Kidney (tissue), 14 donors: ENCODE measurements around the gene ISG15. TPM values are rescaled to one million over a fixed set of nuclear protein-coding genes. Genes with fewer than 3 reads are reported as not detected.
A peak's percentile ranks its signal among the peaks of the same experiment; 100 is the strongest.

Experiments used
- DNase-seq, 5 donors: peaks; one replicate each; pipeline ENCODE4 v3.0.0-alpha.2; 2013 to 2020
- FAIRE-seq: peaks from 2 replicates; lab custom pipeline; 2012; peaks lifted over from hg19 to GRCh38; lab: Jason Lieb, UNC
- H3K27ac ChIP-seq, 2 donors: one replicate each; pipeline ENCODE4 v1.7.0; 2013; ENCODE audit warnings: low read depth in 2 of 2, low read length in 2 of 2, inconsistent platforms in 1 of 2
- H3K27me3 ChIP-seq: one replicate; pipeline ENCODE4 v1.7.1; 2013; ENCODE audit warnings: low read length, inconsistent platforms; ENCODE audit not compliant: control insufficient read depth, insufficient read depth
- H3K36me3 ChIP-seq, 3 donors: one replicate each; pipeline versions ENCODE4 v1.7.0 to v1.7.1; 2013; ENCODE audit warnings: low read length in 3 of 3, control low read depth in 1 of 3, inconsistent platforms in 1 of 3; ENCODE audit not compliant: insufficient read depth in 3 of 3, control insufficient read depth in 2 of 3
- H3K4me1 ChIP-seq, 3 donors: one replicate each; pipeline versions ENCODE4 v1.7.0 to v1.7.1; 2013; ENCODE audit warnings: low read length in 3 of 3, inconsistent platforms in 1 of 3, low read depth in 1 of 3; ENCODE audit not compliant: control insufficient read depth in 2 of 3, insufficient read depth in 2 of 3
- H3K4me3 ChIP-seq, 3 donors: one replicate each; pipeline versions ENCODE4 v1.7.0 to v1.8.1; 2013; ENCODE audit warnings: low read length in 3 of 3, control low read depth in 1 of 3, inconsistent platforms in 1 of 3
- H3K9ac ChIP-seq, 3 donors: one replicate each; pipeline versions ENCODE4 v1.7.0 to v1.7.1; 2013; ENCODE audit warnings: low read length in 3 of 3, control low read depth in 1 of 3, inconsistent platforms in 1 of 3
- H3K9me3 ChIP-seq, 3 donors: one replicate each; pipeline versions ENCODE4 v1.7.0 to v1.7.1; 2013; ENCODE audit warnings: low read length in 3 of 3, control low read depth in 1 of 3, inconsistent platforms in 1 of 3; ENCODE audit not compliant: control insufficient read depth in 2 of 3, insufficient read depth in 1 of 3
- CTCF ChIP-seq: IDR thresholded peaks from 3 replicates; pipeline ENCODE4 v1.5.1; 2012; ENCODE audit warnings: mild to moderate bottlenecking, moderate library complexity, borderline replicate concordance; ENCODE audit not compliant: insufficient read depth; ENCODE audit errors: extremely low read depth
- intact Hi-C: fragments of 100-400 bp; cut with DNase I; formaldehyde crosslinking; loops from one replicate; pipeline ENCODE4 v1.11.1; 2022
- polyA plus RNA-seq: library from polyadenylated mRNA; stranded (reverse); fragments of 350-450 nt; fragmentation: Illumina TruSeq; extraction: RNeasy Lipid Tissue Mini Kit (QIAGEN cat#74804); gene quantifications from one replicate; pipeline ENCODE4 v1.2.3, GENCODE V29; 2014; ENCODE audit warnings: low read depth, low replicate concordance; ENCODE audit not compliant: insufficient read depth
- total RNA-seq: library from RNA; stranded (reverse); fragmentation: NEBNext Ultra II Directional; extraction: Animal tissue kit (Norgen Biotek cat#: 25700); gene quantifications from one replicate; pipeline ENCODE4 v1.2.1, GENCODE V29; 2021
- donor health status: control.
- donor health status: control.
- donor health status: control.
- donor health status: control.
- donor health status: control.
- donor health status: DM: yes; HTN: yes; CAD: no.
- donor health status: Normal renal cell carcinoma (clear cell type).

Gene ISG15
- total and polyA plus RNA-seq, 2 donors from 2014 or later = 23.9 to 65.9 TPM

- no peak for DNase-seq
- FAIRE-seq = no peak
- intact Hi-C loops = no loop called here
Observed at GRCh38 chr1:1037366-1038327, 24.4 kb downstream of the ISG15 start.

GRCh38 chr1:1038694-1039093 lies 25.4 kb downstream of the ISG15 start:
- FAIRE-seq (no peak), DNase-seq (no peak)
- H3K36me3 ChIP-seq = no peaks in the 10 kb centered on the region
- H3K9ac ChIP-seq = no peak overlapping the region
- H3K9me3 ChIP-seq = no peaks in the 10 kb centered on the region
- no peak for TF ChIP-seq CTCF
- H3K4me3 ChIP-seq = no peak overlapping the region
- peaks cover 0 to 6% (median 0%) of the 10 kb centered on the region in 3 donors for H3K4me1 ChIP-seq
- no peaks in the 10 kb centered on the region for H3K27me3 ChIP-seq
- no peak overlapping the region for H3K27ac ChIP-seq
- intact Hi-C loops = no loop called here

More at GRCh38 chr1:1037366-1038327, 24.4 kb downstream of the ISG15 start:
- H3K4me3 ChIP-seq = no peak overlapping the region
- H3K36me3 ChIP-seq = no peaks in the 10 kb centered on the region
- no peaks in the 10 kb centered on the region for H3K27me3 ChIP-seq
- no peaks in the 10 kb centered on the region for H3K9me3 ChIP-seq
- H3K4me1 ChIP-seq = peaks cover 0 to 6% (median 0%) of the 10 kb centered on the region in 3 donors
- no peak for TF ChIP-seq CTCF
- H3K9ac ChIP-seq = no peak overlapping the region
- no peak overlapping the region for H3K27ac ChIP-seq

DNA sequence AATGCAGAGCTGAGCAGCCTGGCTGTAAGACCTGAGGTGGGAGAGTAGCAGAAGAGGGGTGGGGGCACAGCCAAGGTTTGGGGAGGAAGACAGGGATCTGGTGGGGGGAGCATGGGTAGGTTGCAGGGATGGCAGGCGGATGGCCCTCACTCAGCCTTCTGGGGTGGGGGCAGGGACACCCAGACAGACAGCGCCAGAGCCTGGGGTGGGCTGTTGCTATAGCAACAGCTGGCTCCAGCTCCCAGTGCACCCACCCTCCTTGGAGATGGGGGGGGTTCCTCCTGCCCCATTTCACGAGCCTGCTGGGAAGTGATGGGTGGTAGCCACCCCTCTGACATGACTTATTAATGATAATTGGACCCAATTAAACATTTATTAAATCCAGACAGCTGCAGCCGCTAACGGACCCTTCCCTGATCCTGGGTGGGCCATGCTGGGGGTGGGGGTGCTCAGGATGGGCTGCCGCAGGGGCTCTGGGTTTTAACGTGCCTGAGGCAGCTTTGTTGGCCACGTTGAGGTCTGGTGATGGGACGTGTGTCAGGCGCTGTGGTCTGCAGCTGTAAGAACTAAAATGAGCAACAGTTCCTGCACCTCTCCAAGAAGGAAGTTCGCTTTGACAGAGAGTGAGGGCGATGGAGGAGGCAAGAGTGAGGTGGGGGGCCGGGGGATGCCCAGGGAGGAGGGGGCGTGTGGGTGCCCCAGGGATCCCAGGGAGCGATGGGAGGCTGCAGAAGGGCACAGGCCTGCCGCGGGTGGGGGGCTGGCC lies 26.0 kb downstream of the ISG15 start:
- Histone ChIP-seq H3K27ac (no peak overlapping the region), H3K36me3 (no peaks in the 10 kb centered on the region), H3K4me1 (peaks cover 0 to 6% (median 0%) of the 10 kb centered on the region in 3 donors), H3K27me3 (no peaks in the 10 kb centered on the region), H3K4me3 (no peak overlapping the region), H3K9ac (no peak overlapping the region), H3K9me3 (no peaks in the 10 kb centered on the region)
- DNase-seq (peak in 1 of 5 donors; percentile 8), FAIRE-seq (no peak)
- no peak for TF ChIP-seq CTCF
- intact Hi-C loops = no loop called here
